Astrocyte (in vitro differentiated cells and primary cell): Measurements from ENCODE around the gene RIBC2.

Source experiments
- CTCF ChIP-seq: IDR thresholded peaks from 2 replicates; pipeline ENCODE4 v1.5.1; 2011; ENCODE audit warnings: low read depth, mild to moderate bottlenecking, inconsistent platforms, low read length, moderate library complexity; ENCODE audit not compliant: insufficient read depth
- EZH2 ChIP-seq: IDR thresholded peaks from 2 replicates; pipeline ENCODE4 v1.6.1; 2012; ENCODE audit warnings: mild to moderate bottlenecking, low read length, inconsistent platforms; ENCODE audit not compliant: insufficient read depth

DNA sequence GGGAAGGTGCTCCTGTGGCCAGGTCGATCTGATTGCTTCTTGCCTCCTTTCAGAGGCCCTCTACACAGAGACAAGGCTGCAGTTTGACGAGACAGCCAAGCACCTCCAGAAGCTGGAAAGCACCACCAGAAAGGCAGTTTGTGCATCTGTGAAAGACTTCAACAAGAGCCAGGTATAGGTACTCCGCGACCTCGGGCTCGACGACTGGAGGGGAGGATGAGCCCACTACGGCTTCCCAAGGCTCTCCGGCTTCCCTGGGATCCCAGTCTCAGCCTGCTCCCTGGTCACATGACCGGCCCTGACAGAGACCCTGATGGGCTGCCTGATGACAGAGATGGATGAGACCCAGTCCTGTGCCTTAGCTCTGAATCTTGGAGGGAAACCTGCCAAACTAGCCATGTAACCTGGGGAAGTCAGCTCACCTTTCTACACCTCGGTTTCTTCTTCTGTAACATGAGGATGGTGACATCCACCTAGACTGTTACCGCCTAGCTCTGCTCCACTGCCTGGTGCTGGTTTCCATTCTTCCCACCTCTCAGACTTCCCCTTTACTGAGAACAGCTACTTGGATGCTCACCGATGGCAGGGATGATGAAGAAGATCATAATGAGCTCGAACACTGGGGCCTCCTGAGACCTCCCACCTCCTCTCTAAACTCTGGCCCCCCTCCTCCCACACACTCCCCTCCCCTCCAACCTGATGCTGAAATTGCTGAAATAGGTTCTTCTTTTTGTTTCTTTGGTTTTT, 8.9 kb downstream of the RIBC2 start:
- no peak for TF ChIP-seq CTCF
- no peak for TF ChIP-seq EZH2
